HS-27A (cell line): ENCODE results near the gene CDK11B.
"Not testable (repeated sequence)": the region's sequence is repeated elsewhere in the genome, so short reads cannot be mapped to it uniquely, and the experiment has no call there.

Experiments
- DNase-seq: peaks from one replicate; pipeline ENCODE4 v3.0.0-alpha.2; 2012; ENCODE audit warnings: low read depth, missing footprints

CDK11B gene

GRCh38 chr1:1599030-1599934 lies 59.5 kb downstream of the CDK11B start:
- DNase-seq = no peak

- no peak for DNase-seq
These were observed 60.1 kb downstream of the CDK11B start for GRCh38 chr1:1598720-1599029.

GRCh38 chr1:1598051-1598719 lies 60.6 kb downstream of the CDK11B start:
- DNase-seq = no peak

GRCh38 chr1:1597275-1597930 lies 61.4 kb downstream of the CDK11B start:
- DNase-seq = no peak

- DNase-seq = no peak
These were observed 62.1 kb downstream of the CDK11B start for GRCh38 chr1:1596493-1597274.

- DNase-seq = not testable (repeated sequence)
These were observed 63.5 kb downstream of the CDK11B start for GRCh38 chr1:1595341-1595740.

- DNase-seq = no peak
These were observed 64.1 kb downstream of the CDK11B start for GRCh38 chr1:1594602-1595260.

- DNase-seq = no peak
These were observed 64.8 kb downstream of the CDK11B start for GRCh38 chr1:1593834-1594601.

- DNase-seq = no peak
These were observed 67.4 kb downstream of the CDK11B start for GRCh38 chr1:1591452-1591851.
